Heart left ventricle (tissue), 13 donors: ENCODE data around the gene APRT.

Source experiments
- CTCF ChIP-seq, 12 donors: fragments of 200-600 bp; sonication (generic) in 4 of 12; IDR thresholded peaks; one replicate each; pipeline versions ENCODE4 v1.5.0 to v1.8.0; 2018 to 2022; ENCODE audit warnings: antibody characterized with exemption in 12 of 12, mild to moderate bottlenecking in 5 of 12
- POLR2A ChIP-seq, 2 donors: fragments of 450-650 bp; IDR thresholded peaks; one replicate each; pipeline ENCODE4 v1.6.1; 2017; ENCODE audit warnings: antibody characterized with exemption in 2 of 2, mild to moderate bottlenecking in 2 of 2, moderate library complexity in 2 of 2
- donor health status: ischemic (EF 13 %, LVEDD 7.1; RV severe dilation, severe dysfunction).
- donor health status: DM: no; HTN: yes; CAD: no.
- donor health status: DM: no; HTN: no; CAD: no.
- donor health status: ischemic (EF 25% LVEDD 6.9; RV normal size, moderate dysfunction).
- donor health status: ischemic (EF 25% LVEDD 5.7; RV mildly dilated, moderate dysfunction).
- donor health status: ischemic (EF 35%, LVEDD 5.7; RV mildly dilated, moderate dysfunction).
- donor health status: nonischemic (EF 11% LVEDD 7.7; RV severe dilation, severe dysfunction).
- donor health status: DM: yes; HTN: yes; CAD: no.
- donor health status: PGD.
- donor health status: ischemic (EF 29% LVEDD 5.4; RV normal size, mild dysfunction).
- donor health status: nonischemic (EF 23%, LVEDD 6.1; RV moderate dilation, normal function).

DNA sequence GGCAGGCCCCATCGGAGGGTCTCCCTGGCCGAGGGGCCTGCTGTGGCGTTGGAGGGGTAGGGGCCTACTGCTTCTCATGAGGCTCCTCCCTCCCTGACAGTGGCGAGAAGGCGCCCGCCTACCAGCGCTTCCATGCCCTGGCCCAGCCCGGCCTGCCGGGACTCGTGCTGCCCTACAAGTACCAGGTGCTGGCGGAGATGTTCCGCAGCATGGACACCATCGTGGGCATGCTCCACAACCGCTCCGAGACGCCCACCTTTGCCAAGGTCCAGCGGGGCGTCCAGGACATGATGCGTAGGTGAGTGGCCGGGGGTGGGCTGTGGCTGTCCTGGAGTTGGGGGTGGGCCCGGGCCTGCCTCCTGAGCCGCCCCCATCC lies 6.4 kb downstream of the APRT start:
- TF ChIP-seq CTCF (IDR thresholded peaks at IDR 0.05) (no peak), POLR2A (IDR thresholded peaks at IDR 0.05) (no peak)
